ENCODE results near the gene DAND5.

DNA sequence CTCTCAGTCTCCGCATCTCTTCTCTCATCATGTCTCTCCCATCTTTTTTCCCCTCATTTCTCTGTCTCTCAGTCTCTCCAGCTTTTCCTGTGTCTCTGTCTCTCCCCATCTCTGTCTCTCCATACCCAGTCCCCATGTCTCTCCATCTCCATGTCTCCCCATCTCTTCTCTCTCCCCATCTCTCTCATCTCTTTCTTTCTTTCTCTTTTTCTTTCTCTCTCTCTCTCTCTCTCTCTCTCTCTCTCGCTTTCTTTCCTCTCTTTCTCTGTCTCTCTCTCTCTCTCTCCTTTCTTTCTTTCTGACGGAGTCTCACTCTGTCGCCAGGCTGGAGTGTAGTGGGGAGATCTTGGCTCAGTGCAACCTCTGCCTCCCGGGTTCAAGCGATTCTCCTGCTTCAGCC, 13.3 kb downstream of the DAND5 start:
- TF ChIP-seq RAD21 (IDR thresholded peaks at IDR 0.05; ENCODE audit: low read length) (no peak), RXRA (IDR thresholded peaks at IDR 0.05; ENCODE audit: borderline replicate concordance, low read depth) (no peak), POLR2AphosphoS5 (IDR thresholded peaks at IDR 0.05; ENCODE audit: low read depth, low read length) (no peak)
- TF ChIP-seq, protein P1, sequence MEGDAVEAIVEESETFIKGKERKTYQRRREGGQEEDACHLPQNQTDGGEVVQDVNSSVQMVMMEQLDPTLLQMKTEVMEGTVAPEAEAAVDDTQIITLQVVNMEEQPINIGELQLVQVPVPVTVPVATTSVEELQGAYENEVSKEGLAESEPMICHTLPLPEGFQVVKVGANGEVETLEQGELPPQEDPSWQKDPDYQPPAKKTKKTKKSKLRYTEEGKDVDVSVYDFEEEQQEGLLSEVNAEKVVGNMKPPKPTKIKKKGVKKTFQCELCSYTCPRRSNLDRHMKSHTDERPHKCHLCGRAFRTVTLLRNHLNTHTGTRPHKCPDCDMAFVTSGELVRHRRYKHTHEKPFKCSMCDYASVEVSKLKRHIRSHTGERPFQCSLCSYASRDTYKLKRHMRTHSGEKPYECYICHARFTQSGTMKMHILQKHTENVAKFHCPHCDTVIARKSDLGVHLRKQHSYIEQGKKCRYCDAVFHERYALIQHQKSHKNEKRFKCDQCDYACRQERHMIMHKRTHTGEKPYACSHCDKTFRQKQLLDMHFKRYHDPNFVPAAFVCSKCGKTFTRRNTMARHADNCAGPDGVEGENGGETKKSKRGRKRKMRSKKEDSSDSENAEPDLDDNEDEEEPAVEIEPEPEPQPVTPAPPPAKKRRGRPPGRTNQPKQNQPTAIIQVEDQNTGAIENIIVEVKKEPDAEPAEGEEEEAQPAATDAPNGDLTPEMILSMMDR (IDR thresholded peaks at IDR 0.05): no peak
- TF ChIP-seq, protein P2, sequence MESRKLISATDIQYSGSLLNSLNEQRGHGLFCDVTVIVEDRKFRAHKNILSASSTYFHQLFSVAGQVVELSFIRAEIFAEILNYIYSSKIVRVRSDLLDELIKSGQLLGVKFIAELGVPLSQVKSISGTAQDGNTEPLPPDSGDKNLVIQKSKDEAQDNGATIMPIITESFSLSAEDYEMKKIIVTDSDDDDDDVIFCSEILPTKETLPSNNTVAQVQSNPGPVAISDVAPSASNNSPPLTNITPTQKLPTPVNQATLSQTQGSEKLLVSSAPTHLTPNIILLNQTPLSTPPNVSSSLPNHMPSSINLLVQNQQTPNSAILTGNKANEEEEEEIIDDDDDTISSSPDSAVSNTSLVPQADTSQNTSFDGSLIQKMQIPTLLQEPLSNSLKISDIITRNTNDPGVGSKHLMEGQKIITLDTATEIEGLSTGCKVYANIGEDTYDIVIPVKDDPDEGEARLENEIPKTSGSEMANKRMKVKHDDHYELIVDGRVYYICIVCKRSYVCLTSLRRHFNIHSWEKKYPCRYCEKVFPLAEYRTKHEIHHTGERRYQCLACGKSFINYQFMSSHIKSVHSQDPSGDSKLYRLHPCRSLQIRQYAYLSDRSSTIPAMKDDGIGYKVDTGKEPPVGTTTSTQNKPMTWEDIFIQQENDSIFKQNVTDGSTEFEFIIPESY (IDR thresholded peaks at IDR 0.05; ENCODE audit: borderline replicate concordance, low read depth): no peak

Measured in SK-N-SH (cell line).